ENCODE data around the gene ATP1A1.

ATP1A1 gene

DNA sequence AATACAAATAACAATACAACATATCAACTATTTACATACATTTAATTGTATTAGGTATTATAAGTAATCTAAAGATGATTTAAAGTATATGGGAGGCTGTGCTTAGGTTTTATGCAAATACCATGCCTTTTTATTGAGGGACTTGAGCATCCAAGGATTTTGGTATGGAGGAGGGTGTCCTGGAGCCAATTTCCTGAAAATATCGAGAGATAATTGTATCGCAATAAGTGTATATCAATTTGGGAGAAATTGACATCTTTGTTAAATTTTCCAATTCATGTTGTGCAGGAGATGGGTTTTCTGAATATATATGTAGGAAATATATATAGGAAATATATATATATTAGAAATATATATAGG, 63.5 kb downstream of the ATP1A1 start:
- H3K9me3 Mint-ChIP-seq = no peaks in the 10 kb centered on the region
- no peak overlapping the region for H3K27ac Mint-ChIP-seq
- no peak overlapping the region for H3K4me3 Mint-ChIP-seq
- DNase-seq = no peak
- H3K36me3 Mint-ChIP-seq (ENCODE audit: insufficient read depth) = no peaks in the 10 kb centered on the region
- ATAC-seq (replicated peaks) = no peak
- H3K27me3 Mint-ChIP-seq = peaks cover 17 to 25% of the 10 kb centered on the region in 2 donors
- H3K4me1 Mint-ChIP-seq (ENCODE audit: low read depth in 2 of 2) = no peaks in the 10 kb centered on the region

DNA sequence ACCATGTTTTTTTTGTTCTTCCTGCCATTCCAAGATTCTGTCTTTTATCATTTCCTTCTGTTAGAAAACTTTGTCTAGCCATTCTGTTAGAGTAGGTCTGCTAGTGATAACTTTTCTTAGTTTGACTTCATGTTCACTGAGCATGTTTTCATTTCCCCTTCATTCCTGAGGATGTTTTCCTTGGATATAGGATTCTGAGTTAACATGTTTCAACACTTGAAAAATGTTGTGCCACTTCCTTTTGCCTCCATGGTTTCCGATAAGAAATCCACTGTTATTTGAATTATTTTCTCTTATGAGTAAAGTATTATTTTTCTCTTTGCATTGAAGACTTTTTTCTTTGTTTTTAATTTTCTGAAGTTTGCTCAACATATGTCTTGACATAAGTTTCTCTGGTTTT, 66.7 kb downstream of the ATP1A1 start:
- no peaks in the 10 kb centered on the region for H3K36me3 Mint-ChIP-seq (ENCODE audit: insufficient read depth)
- no peak overlapping the region for H3K27ac Mint-ChIP-seq
- no peaks in the 10 kb centered on the region for H3K9me3 Mint-ChIP-seq
- peaks cover 39 to 41% of the 10 kb centered on the region in 2 donors for H3K27me3 Mint-ChIP-seq
- ATAC-seq (replicated peaks) = no peak
- no peaks in the 10 kb centered on the region for H3K4me1 Mint-ChIP-seq (ENCODE audit: low read depth in 2 of 2)
- DNase-seq = no peak
- H3K4me3 Mint-ChIP-seq = no peak overlapping the region

DNA sequence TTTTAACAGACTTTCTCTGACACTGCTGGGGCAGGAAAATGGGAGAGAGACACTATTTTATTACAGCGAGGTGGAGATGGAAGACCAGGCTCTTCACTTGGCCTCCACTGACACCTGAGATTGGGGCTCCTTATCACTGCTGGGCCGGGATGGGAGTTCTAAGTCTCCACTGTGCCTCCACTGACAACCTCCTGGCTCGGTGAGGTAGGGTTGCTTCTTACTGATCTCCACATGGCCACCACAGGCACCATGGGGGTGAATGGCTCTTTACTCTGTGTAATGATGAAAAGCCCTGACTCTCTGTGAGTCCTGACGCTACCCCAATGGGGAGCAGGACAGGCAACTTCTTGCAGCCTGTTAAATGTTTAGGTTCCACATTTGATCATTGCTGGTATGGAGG, 67.7 kb downstream of the ATP1A1 start:
- Mint-ChIP-seq H3K9me3 (no peaks in the 10 kb centered on the region), H3K4me3 (no peak overlapping the region)

DNA sequence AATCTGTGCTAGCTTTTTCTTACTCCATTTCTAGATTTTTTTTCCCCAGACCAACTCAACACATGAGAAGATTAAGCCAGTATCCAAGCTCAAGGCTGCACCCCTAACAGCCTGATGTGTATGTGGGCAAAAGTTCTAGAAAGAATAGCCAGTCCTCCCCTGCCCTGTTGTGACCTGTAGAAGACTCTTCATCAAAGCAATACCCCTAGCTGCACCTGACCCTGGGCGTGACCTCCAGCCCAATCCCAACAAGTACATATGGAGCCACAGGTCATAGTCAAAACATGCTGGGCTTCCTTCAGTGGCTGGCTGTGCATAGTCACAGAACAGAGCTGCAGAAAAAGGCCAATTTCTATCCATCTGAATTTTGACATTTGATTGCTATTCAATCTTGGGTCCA, 72.5 kb downstream of the ATP1A1 start:
- no peak overlapping the region for H3K27ac Mint-ChIP-seq
- H3K4me3 Mint-ChIP-seq = no peak overlapping the region
- DNase-seq (no peak), ATAC-seq (replicated peaks) (no peak)
- H3K27me3 Mint-ChIP-seq = peaks cover 44 to 60% of the 10 kb centered on the region in 2 donors
- H3K4me1 Mint-ChIP-seq (ENCODE audit: low read depth in 2 of 2) = no peaks in the 10 kb centered on the region
- H3K9me3 Mint-ChIP-seq = no peaks in the 10 kb centered on the region
- peaks cover 3% of the 10 kb centered on the region for H3K36me3 Mint-ChIP-seq (ENCODE audit: insufficient read depth)

More for the DNA sequence above, 67.7 kb downstream of the ATP1A1 start:
- Mint-ChIP-seq H3K27ac (no peak overlapping the region), H3K36me3 (ENCODE audit: insufficient read depth) (no peaks in the 10 kb centered on the region), H3K4me1 (ENCODE audit: low read depth in 2 of 2) (no peaks in the 10 kb centered on the region), H3K27me3 (peaks cover 41 to 45% of the 10 kb centered on the region in 2 donors)
- DNase-seq = no peak
- ATAC-seq (replicated peaks) = no peak

DNA sequence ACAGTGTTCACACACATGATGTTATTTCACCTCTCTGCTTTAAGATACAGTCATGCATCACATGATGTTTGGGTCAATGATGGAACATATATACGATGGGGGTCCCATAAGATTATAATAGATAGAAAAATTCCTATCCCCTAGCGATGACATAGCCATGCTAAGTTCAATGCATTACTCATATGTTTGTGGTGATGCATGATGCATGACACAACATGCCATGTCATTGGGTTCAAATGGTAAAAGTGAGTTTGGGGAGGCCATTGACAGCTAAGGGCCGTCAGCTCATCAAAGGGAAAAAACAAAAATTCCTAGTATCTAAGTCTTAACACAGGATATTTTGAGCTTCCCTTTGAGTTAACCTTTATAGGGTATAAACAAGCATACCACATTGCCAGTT, 73.6 kb downstream of the ATP1A1 start:
- peaks cover 36 to 49% of the 10 kb centered on the region in 2 donors for H3K27me3 Mint-ChIP-seq
- DNase-seq (no peak), ATAC-seq (replicated peaks) (no peak)
- H3K27ac Mint-ChIP-seq = no peak overlapping the region
- peaks cover 3% of the 10 kb centered on the region for H3K36me3 Mint-ChIP-seq (ENCODE audit: insufficient read depth)
- H3K9me3 Mint-ChIP-seq = no peaks in the 10 kb centered on the region
- H3K4me1 Mint-ChIP-seq (ENCODE audit: low read depth in 2 of 2) = no peaks in the 10 kb centered on the region
- no peak overlapping the region for H3K4me3 Mint-ChIP-seq

DNA sequence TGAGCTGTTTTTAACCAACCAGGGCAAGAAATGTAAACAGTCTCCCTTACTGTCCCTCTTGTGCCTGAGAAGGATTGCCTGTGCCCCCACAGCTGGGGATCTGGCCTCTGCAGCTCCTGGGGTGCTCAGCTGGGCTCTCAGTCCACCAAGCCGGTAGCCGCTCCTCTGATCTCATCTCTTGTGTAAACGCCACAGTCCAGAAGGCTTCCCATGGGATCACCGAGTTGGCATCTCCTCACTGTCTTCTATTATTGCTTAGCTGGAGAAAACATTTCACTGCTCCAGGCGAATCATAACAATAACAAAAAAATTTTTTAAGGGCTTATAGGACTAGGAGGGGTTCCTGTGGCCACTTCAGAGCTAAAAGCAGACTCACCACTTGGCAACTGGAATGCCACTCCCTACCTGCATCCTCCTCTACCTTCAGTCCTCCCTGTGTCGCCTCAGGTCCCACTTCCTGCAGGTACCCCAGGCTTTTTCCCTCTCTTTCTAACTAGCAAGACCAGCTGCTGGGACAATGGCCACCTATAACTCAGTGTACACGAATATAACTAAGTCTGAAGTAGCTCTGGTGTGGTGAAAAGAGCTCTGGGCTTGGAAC, 75.8 kb downstream of the ATP1A1 start:
- Mint-ChIP-seq H3K27me3 (peaks cover 21 to 33% of the 10 kb centered on the region in 2 donors), H3K27ac (no peak overlapping the region), H3K4me3 (no peak overlapping the region), H3K36me3 (ENCODE audit: insufficient read depth) (peaks cover 3% of the 10 kb centered on the region), H3K9me3 (no peaks in the 10 kb centered on the region), H3K4me1 (ENCODE audit: low read depth in 2 of 2) (no peaks in the 10 kb centered on the region)
- DNase-seq (no peak), ATAC-seq (replicated peaks) (no peak)

DNA sequence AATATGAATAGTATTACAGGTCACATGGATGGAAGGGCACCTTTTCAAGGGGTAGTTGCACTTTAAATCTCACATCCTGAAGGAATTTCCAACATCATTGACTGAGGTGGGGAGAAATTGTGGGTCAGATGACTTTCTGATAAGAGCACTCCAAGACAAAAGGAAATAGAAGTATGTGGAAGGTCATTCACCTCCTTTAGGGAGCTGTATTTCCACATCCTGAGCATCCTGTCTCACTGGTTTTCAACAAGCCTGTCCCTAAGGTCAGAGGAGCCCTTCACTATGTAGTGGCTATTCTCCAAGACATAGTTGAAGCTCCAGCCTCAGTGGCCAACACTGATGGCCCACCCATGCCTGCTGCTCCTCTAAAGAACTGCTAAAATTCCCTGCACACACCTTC, 76.5 kb downstream of the ATP1A1 start:
- DNase-seq = no peak
- Mint-ChIP-seq H3K9me3 (no peaks in the 10 kb centered on the region), H3K4me1 (ENCODE audit: low read depth in 2 of 2) (no peaks in the 10 kb centered on the region), H3K4me3 (no peak overlapping the region), H3K27me3 (peaks cover 21 to 28% of the 10 kb centered on the region in 2 donors), H3K36me3 (ENCODE audit: insufficient read depth) (peaks cover 6% of the 10 kb centered on the region), H3K27ac (no peak overlapping the region)
- no peak for ATAC-seq (replicated peaks)

DNA sequence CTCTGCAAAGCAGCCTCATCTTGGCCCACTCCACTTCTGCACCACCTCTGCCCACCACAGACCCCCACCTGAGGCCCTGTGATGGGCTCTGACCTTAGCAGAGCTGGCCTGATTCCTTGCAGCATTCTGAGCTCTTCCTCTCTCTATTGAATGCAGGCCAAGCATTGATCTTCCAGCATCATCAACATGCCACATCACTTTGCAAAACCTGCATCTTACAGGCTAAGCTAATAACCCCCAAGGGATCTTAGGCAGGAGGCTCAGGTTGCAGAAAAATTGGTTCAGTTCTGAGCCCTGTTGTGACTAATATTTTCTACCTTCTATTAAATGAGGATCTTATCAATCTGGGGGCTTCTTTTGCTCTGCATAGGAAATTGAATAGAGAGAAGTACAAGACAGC, 78.7 kb downstream of the ATP1A1 start:
- H3K4me3 Mint-ChIP-seq = no peak overlapping the region
- no peak for DNase-seq
- ATAC-seq (replicated peaks) = no peak
- no peaks in the 10 kb centered on the region for H3K9me3 Mint-ChIP-seq
- peaks cover 11 to 13% of the 10 kb centered on the region in 2 donors for H3K27me3 Mint-ChIP-seq
- H3K27ac Mint-ChIP-seq = no peak overlapping the region
- H3K4me1 Mint-ChIP-seq (ENCODE audit: low read depth in 2 of 2) = no peaks in the 10 kb centered on the region
- H3K36me3 Mint-ChIP-seq (ENCODE audit: insufficient read depth) = peaks cover 6% of the 10 kb centered on the region

DNA sequence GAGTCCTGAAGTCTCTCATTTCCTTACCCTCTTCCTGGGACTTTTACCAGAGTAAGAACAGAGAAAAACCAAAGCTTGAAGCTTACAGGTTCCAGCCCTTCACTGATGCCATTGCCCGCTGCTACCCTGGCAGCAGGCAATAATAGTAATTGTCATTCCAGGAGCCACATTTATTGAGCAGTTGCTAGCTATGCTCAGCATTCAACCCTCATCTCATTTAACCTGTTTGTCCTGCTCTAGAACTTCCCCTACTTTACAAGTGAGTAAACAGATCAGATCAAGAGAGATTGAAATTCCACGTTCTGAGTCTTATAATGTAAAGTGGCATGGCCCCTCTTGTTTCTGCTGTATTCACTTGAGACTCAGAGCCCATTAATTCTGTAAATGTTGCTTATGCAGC, 80.4 kb downstream of the ATP1A1 start:
- Mint-ChIP-seq H3K4me3 (no peak overlapping the region), H3K27ac (peak overlapping the region in 1 of 2 donors; percentile 35), H3K9me3 (no peaks in the 10 kb centered on the region), H3K4me1 (ENCODE audit: low read depth in 2 of 2) (no peaks in the 10 kb centered on the region), H3K36me3 (ENCODE audit: insufficient read depth) (peaks cover 6% of the 10 kb centered on the region), H3K27me3 (peaks cover 8 to 9% of the 10 kb centered on the region in 2 donors)
- ATAC-seq (replicated peaks) (no peak), DNase-seq (no peak)

DNA sequence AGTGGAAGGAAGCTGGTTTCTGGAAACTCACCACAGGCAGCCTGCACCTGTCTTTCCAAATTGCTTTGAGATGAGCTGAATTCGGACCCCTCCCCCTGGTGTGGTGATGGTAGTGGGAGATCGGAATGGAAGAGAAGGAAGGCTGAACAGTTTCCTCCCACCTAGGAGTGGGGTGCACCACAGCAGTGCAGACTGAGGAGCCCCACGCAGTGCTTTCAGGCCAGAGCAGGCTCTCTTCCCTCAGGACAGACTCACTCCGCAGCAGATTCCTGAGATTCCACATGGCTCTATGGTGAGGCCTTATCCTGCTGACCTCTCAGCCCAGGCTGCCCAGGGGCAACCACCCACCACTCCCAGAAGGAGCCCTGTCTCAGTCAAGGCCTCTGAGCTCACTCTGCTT, 80.9 kb downstream of the ATP1A1 start:
- Mint-ChIP-seq H3K27ac (peak overlapping the region in 1 of 2 donors; percentile 35), H3K4me1 (ENCODE audit: low read depth in 2 of 2) (no peaks in the 10 kb centered on the region), H3K27me3 (peaks cover 4 to 5% of the 10 kb centered on the region in 2 donors), H3K36me3 (ENCODE audit: insufficient read depth) (peaks cover 6% of the 10 kb centered on the region), H3K9me3 (no peaks in the 10 kb centered on the region), H3K4me3 (no peak overlapping the region)
- ATAC-seq (replicated peaks) (no peak), DNase-seq (no peak)

All from effector memory CD8-positive, alpha-beta T cell (primary cell).